H4 (cell line): Measurements from ENCODE around the gene NASP. TPM values are rescaled to one million over a fixed set of nuclear protein-coding genes. Genes with fewer than 3 reads are reported as not detected.
A peak's percentile ranks its signal among the peaks of the same experiment; 100 is the strongest.

Source experiments
- DNase-seq: peaks from one replicate; pipeline ENCODE4 v3.0.0-alpha.2; 2015; ENCODE audit warnings: low spot score
- total RNA-seq: library from RNA; depleted of rRNA; stranded (reverse); fragments of >200 nt; shearing (Covaris generic); gene quantifications from 2 replicates; pipeline ENCODE4 v1.2.3, GENCODE V29; 2014; rRNA removed

NASP gene
- total RNA-seq: 167 and 237 TPM in 2 replicates

GRCh38 chr1:45583666-45584350 lies at the start of gene NASP:
Gene NASP (plus strand): TSS chr1:45584041. CDS start chr1:45584147, 106 bp downstream.
- DNase-seq: peak; percentile 70

- no peak for DNase-seq
Measured at GRCh38 chr1:45535988-45536766, 47.7 kb upstream of the NASP start.

GRCh38 chr1:45536886-45537285 lies 47.0 kb upstream of the NASP start:
- no peak for DNase-seq

- DNase-seq: no peak
Measured at GRCh38 chr1:45541193-45541592, 42.6 kb upstream of the NASP start.

GRCh38 chr1:45542591-45542990 lies 41.2 kb upstream of the NASP start:
- no peak for DNase-seq

GRCh38 chr1:45543581-45544417 lies 40.0 kb upstream of the NASP start:
- DNase-seq: no peak

GRCh38 chr1:45544530-45544929 lies 39.3 kb upstream of the NASP start:
- no peak for DNase-seq

GRCh38 chr1:45545019-45545493 lies 38.8 kb upstream of the NASP start:
- DNase-seq: no peak

GRCh38 chr1:45545553-45546310 lies 38.1 kb upstream of the NASP start:
- no peak for DNase-seq

GRCh38 chr1:45550401-45551351 lies 33.2 kb upstream of the NASP start, which contains the start of gene AKR1A1:
Gene AKR1A1 (plus strand): TSS chr1:45550826. CDS start chr1:45561795, 10,969 bp downstream.
- peak; percentile 87 for DNase-seq

GRCh38 chr1:45551684-45552083 lies 32.2 kb upstream of the NASP start:
- DNase-seq: no peak

- DNase-seq: no peak
Measured at GRCh38 chr1:45552331-45552730, 31.5 kb upstream of the NASP start.

GRCh38 chr1:45554198-45554597 lies 29.6 kb upstream of the NASP start:
- no peak for DNase-seq

GRCh38 chr1:45557422-45557944 lies 26.4 kb upstream of the NASP start:
- DNase-seq: no peak

- DNase-seq: no peak
Measured at GRCh38 chr1:45563843-45564242, 20.0 kb upstream of the NASP start.

- no peak for DNase-seq
Measured at GRCh38 chr1:45566722-45567121, 17.1 kb upstream of the NASP start.

GRCh38 chr1:45567911-45568310 lies 15.9 kb upstream of the NASP start:
- no peak for DNase-seq

- no peak for DNase-seq
Measured at GRCh38 chr1:45568421-45568820, 15.4 kb upstream of the NASP start.

- no peak for DNase-seq
Measured at GRCh38 chr1:45569571-45569961, 14.3 kb upstream of the NASP start.
